ENCODE data around the gene NELL2.
A peak's percentile ranks its signal among the peaks of the same experiment; 100 is the strongest.
"Not testable (repeated sequence)": the region's sequence is repeated elsewhere in the genome, so short reads cannot be mapped to it uniquely, and the experiment has no call there.

Gene NELL2

DNA sequence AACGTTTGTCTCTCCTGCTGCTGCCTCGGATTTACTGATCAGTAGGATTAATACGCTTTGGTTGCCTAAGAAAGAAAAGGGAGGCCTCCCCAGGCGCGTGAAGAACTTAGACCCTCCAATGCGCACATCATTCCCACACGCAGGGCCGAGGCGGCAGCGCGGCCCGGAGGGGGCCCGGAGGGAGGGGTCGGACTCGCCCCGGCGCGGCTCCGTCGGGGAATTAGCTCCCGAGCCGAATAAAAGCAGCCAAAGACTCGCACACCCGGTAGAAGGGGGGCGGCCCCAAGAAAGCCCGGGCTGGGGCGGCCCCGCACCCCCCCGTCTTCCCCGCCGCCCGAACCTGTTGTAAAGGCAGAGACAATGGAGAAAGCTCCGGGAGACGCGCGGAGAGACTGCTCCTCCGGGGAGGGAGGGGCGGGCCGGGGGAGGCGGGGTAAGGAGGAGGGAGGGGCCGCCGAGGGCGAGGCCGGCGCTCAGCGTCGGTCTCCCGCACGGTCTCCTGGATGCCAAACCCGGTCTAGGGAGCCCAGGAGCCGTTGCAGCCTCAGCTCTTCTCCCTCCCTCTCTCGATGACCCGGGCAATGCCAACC is at the start of gene NELL2:
Gene NELL2, minus strand, starts transcription at position 362 of the 590 bp plus-strand sequence. CDS start 446 bp downstream, outside the sequence.
- peak within 1 kb of the TSS; percentile 91 to 98 (median 93) for H3K4me3 Mint-ChIP-seq
- peaks cover under 1% of the 10 kb centered on the region for H3K36me3 Mint-ChIP-seq (ENCODE audit: low read depth)
- no peak within 1 kb of the TSS for H3K27ac Mint-ChIP-seq
- TF ChIP-seq, protein P1, sequence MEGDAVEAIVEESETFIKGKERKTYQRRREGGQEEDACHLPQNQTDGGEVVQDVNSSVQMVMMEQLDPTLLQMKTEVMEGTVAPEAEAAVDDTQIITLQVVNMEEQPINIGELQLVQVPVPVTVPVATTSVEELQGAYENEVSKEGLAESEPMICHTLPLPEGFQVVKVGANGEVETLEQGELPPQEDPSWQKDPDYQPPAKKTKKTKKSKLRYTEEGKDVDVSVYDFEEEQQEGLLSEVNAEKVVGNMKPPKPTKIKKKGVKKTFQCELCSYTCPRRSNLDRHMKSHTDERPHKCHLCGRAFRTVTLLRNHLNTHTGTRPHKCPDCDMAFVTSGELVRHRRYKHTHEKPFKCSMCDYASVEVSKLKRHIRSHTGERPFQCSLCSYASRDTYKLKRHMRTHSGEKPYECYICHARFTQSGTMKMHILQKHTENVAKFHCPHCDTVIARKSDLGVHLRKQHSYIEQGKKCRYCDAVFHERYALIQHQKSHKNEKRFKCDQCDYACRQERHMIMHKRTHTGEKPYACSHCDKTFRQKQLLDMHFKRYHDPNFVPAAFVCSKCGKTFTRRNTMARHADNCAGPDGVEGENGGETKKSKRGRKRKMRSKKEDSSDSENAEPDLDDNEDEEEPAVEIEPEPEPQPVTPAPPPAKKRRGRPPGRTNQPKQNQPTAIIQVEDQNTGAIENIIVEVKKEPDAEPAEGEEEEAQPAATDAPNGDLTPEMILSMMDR (IDR thresholded peaks at IDR 0.05; ENCODE audit: unreplicated experiment in 3 of 3) = no peak
- H3K27me3 Mint-ChIP-seq (ENCODE audit: low read depth) = peaks cover 51% of the 10 kb centered on the region
- peaks cover 19% of the 10 kb centered on the region for H3K9me3 Mint-ChIP-seq
- H3K4me1 Mint-ChIP-seq = peaks cover 20% of the 10 kb centered on the region

DNA sequence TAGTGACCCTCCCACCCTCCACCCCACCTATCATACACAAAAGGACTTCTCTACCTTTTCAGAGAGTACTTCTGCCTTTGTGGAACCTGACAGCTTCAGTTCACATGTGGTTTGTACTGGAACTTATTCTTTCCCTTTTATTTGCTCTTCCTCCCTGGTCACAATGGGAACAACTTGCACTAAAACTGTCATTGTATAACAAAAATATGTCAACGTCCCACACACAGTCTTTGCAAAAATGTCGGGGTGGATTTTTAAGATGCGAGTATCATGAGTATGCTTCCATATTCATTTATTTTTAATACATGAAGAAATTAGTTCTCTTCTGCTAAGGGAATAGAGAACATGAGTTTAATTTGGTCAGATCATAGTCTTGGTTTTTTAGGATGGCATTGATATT is 45.6 kb upstream of the NELL2 start:
- Mint-ChIP-seq H3K27ac (no peak overlapping the region), H3K27me3 (ENCODE audit: low read depth) (no peaks in the 10 kb centered on the region), H3K4me1 (no peaks in the 10 kb centered on the region), H3K36me3 (ENCODE audit: low read depth) (no peaks in the 10 kb centered on the region), H3K9me3 (no peaks in the 10 kb centered on the region), H3K4me3 (no peak overlapping the region)
- TF ChIP-seq, protein P1 (IDR thresholded peaks at IDR 0.05; ENCODE audit: unreplicated experiment in 3 of 3) = no peak

DNA sequence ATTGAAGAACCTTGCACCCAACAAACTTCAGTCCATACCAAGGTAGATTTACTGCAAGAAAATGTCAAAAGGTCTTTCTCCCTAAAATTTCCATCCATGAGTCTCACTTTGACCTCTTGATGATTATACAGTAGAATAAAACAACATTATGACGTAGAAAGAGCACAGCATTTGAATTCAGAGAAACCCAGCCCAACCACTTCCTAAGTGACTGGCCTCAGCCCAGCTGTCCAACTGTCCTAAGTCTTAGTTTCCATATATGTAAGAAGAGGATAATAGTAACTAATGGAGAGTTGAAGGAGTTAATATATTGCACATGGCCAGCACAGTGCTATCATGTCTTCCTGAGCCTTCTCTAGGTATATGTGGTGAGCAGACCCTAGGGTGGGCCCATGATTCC is 41.0 kb upstream of the NELL2 start:
- no peaks in the 10 kb centered on the region for H3K36me3 Mint-ChIP-seq (ENCODE audit: low read depth)

DNA sequence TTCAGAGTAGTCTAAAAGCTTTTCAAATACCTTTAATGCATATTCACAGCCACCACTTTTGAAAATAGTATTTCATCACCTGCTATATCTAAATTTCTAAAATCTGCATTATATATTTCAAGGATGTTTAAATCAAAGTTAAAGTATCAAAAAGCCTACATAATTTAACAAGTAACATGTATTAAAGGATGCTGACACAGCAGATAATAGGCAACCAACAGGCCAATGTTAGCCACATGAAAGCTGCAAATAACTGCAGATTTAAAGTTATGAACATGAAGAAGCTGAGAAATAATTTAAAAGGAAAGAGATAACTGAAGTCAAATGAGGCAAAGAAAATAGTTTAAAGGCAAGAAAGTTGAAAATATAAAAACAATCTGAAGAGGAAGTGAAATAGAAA is 39.8 kb upstream of the NELL2 start:
- no peak overlapping the region for H3K4me3 Mint-ChIP-seq
- no peaks in the 10 kb centered on the region for H3K36me3 Mint-ChIP-seq (ENCODE audit: low read depth)
- no peak overlapping the region for H3K27ac Mint-ChIP-seq
- no peaks in the 10 kb centered on the region for H3K9me3 Mint-ChIP-seq
- TF ChIP-seq, protein P1 (IDR thresholded peaks at IDR 0.05; ENCODE audit: unreplicated experiment in 3 of 3) = no peak
- H3K4me1 Mint-ChIP-seq = no peaks in the 10 kb centered on the region
- no peaks in the 10 kb centered on the region for H3K27me3 Mint-ChIP-seq (ENCODE audit: low read depth)

More for the DNA sequence above, 41.0 kb upstream of the NELL2 start:
- TF ChIP-seq, protein P1 (IDR thresholded peaks at IDR 0.05; ENCODE audit: unreplicated experiment in 3 of 3) = no peak
- Mint-ChIP-seq H3K9me3 (no peaks in the 10 kb centered on the region), H3K27me3 (ENCODE audit: low read depth) (no peaks in the 10 kb centered on the region), H3K4me1 (no peaks in the 10 kb centered on the region), H3K4me3 (no peak overlapping the region), H3K27ac (no peak overlapping the region)

DNA sequence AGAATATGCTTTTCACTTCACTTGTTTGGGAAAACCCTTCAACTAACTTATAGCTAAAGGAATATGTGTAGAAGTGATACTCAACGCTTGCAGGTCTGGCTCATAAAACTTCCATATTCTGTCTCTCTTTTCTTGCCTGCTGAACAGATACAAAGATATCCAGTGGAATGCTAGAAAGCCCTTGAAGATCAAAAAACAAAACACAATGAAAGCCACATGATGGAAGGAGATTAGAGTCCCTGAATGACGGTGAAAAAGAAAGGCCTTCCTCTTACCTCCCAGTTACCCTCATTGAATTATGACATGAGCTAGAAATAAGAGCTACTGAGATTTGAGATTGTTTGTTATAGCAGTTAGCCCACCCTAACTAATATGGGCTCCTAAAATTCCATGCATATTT is 28.2 kb upstream of the NELL2 start:
- no peaks in the 10 kb centered on the region for H3K36me3 Mint-ChIP-seq (ENCODE audit: low read depth)
- TF ChIP-seq, protein P1 (IDR thresholded peaks at IDR 0.05; ENCODE audit: unreplicated experiment in 3 of 3) = no peak
- peaks cover 33% of the 10 kb centered on the region for H3K9me3 Mint-ChIP-seq
- H3K27ac Mint-ChIP-seq = no peak overlapping the region
- no peaks in the 10 kb centered on the region for H3K27me3 Mint-ChIP-seq (ENCODE audit: low read depth)
- no peaks in the 10 kb centered on the region for H3K4me1 Mint-ChIP-seq
- H3K4me3 Mint-ChIP-seq = no peak overlapping the region

DNA sequence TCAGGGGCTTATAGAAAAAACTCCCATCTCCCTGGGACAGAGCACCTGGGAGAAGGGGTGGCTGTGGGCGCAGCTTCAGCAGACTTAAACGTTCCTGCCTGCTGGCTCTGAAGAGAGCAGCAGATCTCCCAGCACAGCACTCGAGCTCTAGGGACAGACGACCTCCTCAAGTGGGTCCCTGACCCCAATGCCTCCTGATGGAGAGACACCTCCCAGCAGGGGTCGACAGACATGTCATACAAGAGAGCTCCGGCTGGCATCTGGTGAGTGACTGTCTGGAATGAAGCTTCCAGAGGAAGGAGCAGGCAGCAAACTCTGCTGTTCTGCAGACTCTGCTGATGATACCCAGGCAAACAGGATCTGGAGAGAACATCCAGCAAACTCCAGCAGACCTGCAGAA is 22.0 kb upstream of the NELL2 start:
- not testable (repeated sequence) for H3K27ac Mint-ChIP-seq; H3K4me3 Mint-ChIP-seq; H3K27me3 Mint-ChIP-seq (ENCODE audit: low read depth); H3K36me3 Mint-ChIP-seq (ENCODE audit: low read depth); H3K4me1 Mint-ChIP-seq
- peaks cover 41% of the 10 kb centered on the region for H3K9me3 Mint-ChIP-seq

All from nephron (organoid).